Rectal smooth muscle tissue (tissue), 1 donor: Measurements from ENCODE around the gene OR10G7.

ENCODE experiments used
- H3K27ac ChIP-seq: one replicate; pipeline ENCODE4 v1.7.0; 2013; ENCODE audit warnings: low read depth, low read length, inconsistent platforms
- H3K27me3 ChIP-seq: one replicate; pipeline ENCODE4 v1.7.0; 2013; ENCODE audit warnings: low read length; ENCODE audit not compliant: control insufficient read depth, insufficient read depth
- H3K36me3 ChIP-seq: one replicate; pipeline ENCODE4 v1.7.0; 2013; ENCODE audit warnings: low read length; ENCODE audit not compliant: control insufficient read depth, insufficient read depth
- H3K4me1 ChIP-seq: one replicate; pipeline ENCODE4 v1.7.0; 2013; ENCODE audit warnings: low read length; ENCODE audit not compliant: control insufficient read depth, insufficient read depth
- H3K4me3 ChIP-seq: one replicate; pipeline ENCODE4 v1.7.0; 2013; ENCODE audit warnings: low read length
- H3K9ac ChIP-seq: one replicate; pipeline ENCODE4 v1.7.0; 2013; ENCODE audit warnings: low read length

OR10G7 gene, protein sequence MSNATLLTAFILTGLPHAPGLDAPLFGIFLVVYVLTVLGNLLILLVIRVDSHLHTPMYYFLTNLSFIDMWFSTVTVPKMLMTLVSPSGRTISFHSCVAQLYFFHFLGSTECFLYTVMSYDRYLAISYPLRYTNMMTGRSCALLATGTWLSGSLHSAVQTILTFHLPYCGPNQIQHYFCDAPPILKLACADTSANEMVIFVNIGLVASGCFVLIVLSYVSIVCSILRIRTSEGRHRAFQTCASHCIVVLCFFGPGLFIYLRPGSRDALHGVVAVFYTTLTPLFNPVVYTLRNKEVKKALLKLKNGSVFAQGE

DNA sequence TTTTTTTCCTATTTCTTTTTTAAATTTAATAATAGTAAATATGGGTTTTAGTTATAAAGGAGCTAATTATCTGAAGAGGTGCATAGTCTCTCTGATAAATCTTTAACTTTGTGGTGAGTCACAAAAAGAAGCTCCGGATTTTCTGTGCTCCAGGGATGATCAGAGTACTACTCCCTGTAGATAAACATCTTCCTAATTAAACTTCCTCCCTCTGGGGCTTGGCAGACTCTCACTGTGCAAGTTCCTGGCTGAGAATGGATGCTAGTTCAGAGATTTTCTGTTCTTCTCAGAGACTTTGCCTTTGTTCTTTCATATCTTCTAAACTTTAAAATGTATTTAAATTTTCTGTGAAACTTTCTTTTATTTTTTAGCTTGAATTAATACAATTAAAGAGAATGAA lies at the start of gene OR10G7:
OR10G7 (minus strand) TSS at position 72 of the 400 bp plus-strand sequence. CDS start 2,324 bp downstream, outside the sequence.
- Histone ChIP-seq H3K27me3 (no peaks in the 10 kb centered on the region), H3K9ac (no peak within 1 kb of the TSS), H3K4me1 (no peaks in the 10 kb centered on the region), H3K36me3 (no peaks in the 10 kb centered on the region), H3K27ac (no peak within 1 kb of the TSS), H3K4me3 (no peak within 1 kb of the TSS)

DNA sequence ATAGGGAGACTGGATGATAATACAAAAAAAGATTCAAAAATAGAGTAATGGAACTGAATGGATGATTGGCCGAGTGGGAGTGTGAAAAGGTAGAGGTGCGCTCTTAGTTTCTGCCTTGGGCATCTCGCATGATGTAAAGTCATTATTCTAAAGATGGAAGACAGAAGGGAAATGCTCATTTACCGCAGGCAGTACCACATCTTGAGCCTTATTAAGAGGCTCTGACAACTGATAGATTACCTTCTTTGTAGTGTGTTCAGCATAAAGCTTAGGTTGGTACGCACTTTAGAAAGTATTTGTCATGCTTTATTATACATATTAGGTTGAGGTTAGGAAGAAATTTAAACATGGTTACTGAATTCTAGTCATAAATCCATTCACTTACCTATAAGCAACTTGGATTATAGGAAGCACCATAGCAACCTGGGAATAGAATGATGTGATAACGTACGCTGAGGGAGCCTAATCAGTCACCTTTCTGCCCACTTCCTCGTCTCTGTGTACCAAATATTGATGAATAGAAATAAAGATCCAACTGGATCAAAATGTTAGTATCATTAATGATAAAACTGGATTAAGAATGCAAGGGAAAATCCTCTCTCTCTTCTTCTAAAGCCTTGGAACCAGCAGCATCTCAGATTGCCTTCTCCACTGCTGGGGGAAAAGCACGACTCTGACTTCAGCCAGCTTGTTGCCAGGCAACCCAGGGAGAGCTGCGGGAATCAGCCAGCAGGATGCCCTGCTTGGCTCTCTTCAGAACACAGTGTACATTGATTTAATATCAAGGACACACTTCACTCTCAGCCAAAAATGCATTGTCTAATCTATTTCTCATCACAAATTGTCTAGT lies 45.1 kb upstream of the OR10G7 start:
- H3K27me3 ChIP-seq: no peaks in the 10 kb centered on the region
- no peak overlapping the region for H3K27ac ChIP-seq
- H3K4me3 ChIP-seq: no peak overlapping the region
- H3K4me1 ChIP-seq: no peaks in the 10 kb centered on the region
- no peak overlapping the region for H3K9ac ChIP-seq
- H3K36me3 ChIP-seq: no peaks in the 10 kb centered on the region

DNA sequence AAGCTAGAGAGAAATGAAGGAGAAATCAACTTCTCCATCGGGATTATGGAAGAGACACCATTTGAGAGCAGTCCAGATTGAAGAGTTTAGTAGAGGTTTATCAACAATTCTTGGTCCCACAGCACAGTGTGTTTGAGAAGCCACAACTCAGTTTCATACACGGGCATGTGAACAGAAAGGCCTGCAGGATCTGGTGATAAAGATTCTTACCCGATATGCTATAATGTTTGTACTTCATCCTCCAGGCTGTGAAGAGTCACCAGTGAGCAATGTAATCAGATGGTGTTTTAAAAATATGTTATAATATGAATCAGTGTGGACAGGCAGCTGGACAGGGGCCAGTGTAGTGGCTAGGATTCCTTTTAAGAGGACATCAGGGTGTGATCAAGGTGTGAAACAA lies 44.5 kb upstream of the OR10G7 start:
- H3K4me1 ChIP-seq: no peaks in the 10 kb centered on the region
- no peak overlapping the region for H3K9ac ChIP-seq
- no peaks in the 10 kb centered on the region for H3K27me3 ChIP-seq
- H3K27ac ChIP-seq: no peak overlapping the region
- no peak overlapping the region for H3K4me3 ChIP-seq
- no peaks in the 10 kb centered on the region for H3K36me3 ChIP-seq

DNA sequence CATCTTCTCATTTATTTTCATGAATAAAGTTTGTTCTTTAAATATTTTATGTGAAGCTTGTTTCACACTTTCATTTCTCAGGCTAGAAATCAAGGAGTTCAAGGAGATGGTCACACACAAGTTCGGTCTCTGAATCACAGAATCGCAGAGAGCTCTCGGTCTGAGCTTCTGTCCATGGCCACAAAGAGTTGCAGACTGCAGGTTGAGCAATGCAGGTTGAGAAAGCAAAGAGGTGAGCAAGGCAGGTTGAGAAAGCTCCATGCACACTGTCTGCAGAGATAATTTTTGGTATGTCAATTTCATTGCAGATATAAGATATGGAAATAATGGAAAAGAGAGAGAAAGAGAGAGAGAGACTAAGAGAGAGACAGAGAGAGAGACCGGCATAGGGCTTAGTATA lies 41.2 kb upstream of the OR10G7 start:
- Histone ChIP-seq H3K4me1 (no peaks in the 10 kb centered on the region), H3K9ac (no peak overlapping the region), H3K36me3 (no peaks in the 10 kb centered on the region), H3K4me3 (no peak overlapping the region), H3K27ac (no peak overlapping the region), H3K27me3 (no peaks in the 10 kb centered on the region)

DNA sequence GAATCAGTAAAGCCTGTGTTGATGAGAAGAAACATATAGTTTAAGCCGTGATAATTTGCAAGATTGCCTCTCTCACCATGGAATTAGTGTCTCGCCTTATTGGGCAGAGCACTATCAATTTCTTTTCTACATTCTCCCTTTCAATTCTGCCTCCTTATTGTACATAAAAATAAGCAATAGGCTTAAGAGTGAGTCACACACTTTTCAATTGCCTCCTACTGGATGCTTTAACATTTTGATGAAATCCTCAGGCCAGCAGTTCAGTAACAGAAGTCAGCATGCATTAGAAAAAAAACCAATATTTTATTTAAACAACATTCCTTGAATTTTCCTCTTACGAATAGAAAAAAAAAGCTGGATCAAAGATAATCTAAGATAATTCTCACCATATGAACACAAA lies 40.4 kb upstream of the OR10G7 start:
- Histone ChIP-seq H3K27me3 (no peaks in the 10 kb centered on the region), H3K36me3 (no peaks in the 10 kb centered on the region), H3K4me1 (no peaks in the 10 kb centered on the region), H3K9ac (no peak overlapping the region), H3K27ac (no peak overlapping the region), H3K4me3 (no peak overlapping the region)

DNA sequence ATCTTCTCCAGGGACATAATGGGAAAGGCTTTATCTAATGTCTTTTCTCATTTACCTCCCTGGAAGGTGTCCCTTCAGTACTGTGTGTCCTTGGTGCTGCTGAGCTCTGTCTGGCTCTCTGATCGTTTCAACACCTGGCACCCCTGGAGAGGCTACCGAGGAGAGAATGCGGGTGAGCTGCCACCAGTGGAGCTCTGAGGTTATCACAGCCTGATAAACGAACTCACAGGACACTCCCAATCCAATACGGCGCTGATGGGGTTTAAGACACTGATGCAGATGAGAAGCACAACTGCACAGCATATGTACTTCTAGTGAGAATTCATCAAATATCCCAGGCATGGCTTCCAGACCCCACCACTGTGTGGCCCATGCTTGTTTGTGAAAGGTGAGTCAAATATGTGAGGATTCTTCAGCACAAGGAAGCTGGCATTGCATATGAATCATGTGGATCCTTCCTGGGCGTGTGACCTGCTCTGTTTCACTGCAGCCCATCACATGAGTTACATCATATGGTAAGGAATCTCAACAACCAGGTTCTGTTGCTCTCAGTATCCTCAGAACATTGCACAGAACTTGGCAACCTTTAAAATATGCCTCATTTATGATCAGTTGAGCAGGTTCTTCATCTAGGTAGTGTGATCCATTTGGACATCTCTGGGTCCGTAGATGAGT lies 39.3 kb upstream of the OR10G7 start:
- Histone ChIP-seq H3K9ac (no peak overlapping the region), H3K4me3 (no peak overlapping the region), H3K36me3 (no peaks in the 10 kb centered on the region), H3K27ac (no peak overlapping the region), H3K27me3 (peaks cover 2% of the 10 kb centered on the region), H3K4me1 (no peaks in the 10 kb centered on the region)

DNA sequence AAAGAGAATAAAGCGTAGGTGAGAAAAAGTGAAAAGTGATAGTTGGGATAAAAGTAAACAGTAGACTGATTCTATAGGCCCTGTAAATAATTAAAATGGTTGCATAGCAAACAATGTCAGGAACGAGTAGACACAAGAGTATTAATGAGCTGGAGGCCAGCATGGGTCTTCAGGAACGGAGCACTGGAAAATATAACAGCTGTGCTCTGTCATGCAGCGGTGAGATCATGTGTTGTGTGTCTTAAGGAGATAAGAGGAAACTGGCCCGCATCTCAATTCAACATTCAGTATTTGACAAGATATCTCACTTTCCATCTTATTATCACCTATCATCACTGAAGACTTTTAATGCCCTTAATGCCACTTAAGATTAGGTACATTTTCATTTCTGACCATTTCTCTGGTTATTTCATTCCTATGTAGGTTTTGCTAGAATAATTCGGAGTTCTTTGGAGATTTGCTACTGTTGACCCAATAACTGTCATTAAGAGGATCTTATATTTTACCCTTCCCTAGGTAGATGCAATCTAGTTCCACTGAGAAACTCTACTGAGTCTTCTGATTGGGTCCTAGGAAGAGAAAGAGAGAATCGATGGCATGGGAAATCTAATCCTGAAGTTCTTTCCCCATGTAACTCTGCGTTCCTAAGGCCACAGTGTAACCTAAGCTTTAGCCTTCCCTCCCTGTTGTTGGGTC lies 38.7 kb upstream of the OR10G7 start:
- H3K27ac ChIP-seq: no peak overlapping the region
- no peak overlapping the region for H3K9ac ChIP-seq

DNA sequence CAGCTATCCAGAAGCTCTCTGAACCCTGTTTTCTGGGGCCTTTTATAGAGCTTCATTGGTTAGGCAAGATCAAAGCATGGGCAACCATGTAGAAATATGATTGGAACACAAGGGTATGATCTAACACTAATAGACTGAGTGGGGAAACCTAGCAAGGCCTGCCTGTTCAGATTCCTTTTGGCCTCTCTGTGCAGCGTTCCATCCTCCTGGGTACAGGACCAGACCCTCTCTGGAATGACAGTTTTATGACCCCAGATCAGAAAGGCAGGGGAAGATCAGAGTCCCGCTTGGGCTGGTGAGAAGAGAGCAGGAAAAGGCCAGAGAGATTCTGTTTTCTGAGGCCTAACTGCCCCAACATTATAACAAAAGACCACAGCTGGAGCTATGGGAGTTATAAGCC lies 37.5 kb upstream of the OR10G7 start:
- no peak overlapping the region for H3K27ac ChIP-seq
- no peak overlapping the region for H3K4me3 ChIP-seq
- no peak overlapping the region for H3K9ac ChIP-seq
- H3K27me3 ChIP-seq: peaks cover 2% of the 10 kb centered on the region
- no peaks in the 10 kb centered on the region for H3K4me1 ChIP-seq
- no peaks in the 10 kb centered on the region for H3K36me3 ChIP-seq

More for the DNA sequence above, 38.7 kb upstream of the OR10G7 start:
- H3K36me3 ChIP-seq: no peaks in the 10 kb centered on the region
- peaks cover 2% of the 10 kb centered on the region for H3K27me3 ChIP-seq
- no peak overlapping the region for H3K4me3 ChIP-seq
- H3K4me1 ChIP-seq: no peaks in the 10 kb centered on the region

DNA sequence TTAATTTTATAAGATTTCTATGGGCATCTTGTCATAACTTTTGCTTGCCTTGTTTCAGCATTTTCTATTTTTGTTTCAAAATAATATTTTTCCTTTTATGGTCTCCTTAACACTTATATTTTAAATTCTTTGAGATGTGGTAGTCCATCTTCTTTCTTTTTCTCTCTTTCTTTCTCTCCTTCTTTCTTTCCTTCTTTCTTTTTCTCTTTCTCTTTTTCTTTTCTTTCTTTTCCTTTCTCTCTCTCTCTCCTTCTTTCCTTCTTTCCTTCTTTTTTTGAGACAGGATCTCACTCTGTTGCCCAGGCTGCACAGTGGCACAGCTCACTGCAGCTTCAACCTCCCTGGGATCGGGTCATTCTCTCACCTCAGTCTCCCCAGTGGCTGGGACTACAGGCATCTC lies 36.1 kb upstream of the OR10G7 start:
- no peak overlapping the region for H3K27ac ChIP-seq
- H3K27me3 ChIP-seq: peaks cover 2% of the 10 kb centered on the region
- H3K4me3 ChIP-seq: no peak overlapping the region
- H3K9ac ChIP-seq: no peak overlapping the region
- no peaks in the 10 kb centered on the region for H3K4me1 ChIP-seq
- H3K36me3 ChIP-seq: no peaks in the 10 kb centered on the region

DNA sequence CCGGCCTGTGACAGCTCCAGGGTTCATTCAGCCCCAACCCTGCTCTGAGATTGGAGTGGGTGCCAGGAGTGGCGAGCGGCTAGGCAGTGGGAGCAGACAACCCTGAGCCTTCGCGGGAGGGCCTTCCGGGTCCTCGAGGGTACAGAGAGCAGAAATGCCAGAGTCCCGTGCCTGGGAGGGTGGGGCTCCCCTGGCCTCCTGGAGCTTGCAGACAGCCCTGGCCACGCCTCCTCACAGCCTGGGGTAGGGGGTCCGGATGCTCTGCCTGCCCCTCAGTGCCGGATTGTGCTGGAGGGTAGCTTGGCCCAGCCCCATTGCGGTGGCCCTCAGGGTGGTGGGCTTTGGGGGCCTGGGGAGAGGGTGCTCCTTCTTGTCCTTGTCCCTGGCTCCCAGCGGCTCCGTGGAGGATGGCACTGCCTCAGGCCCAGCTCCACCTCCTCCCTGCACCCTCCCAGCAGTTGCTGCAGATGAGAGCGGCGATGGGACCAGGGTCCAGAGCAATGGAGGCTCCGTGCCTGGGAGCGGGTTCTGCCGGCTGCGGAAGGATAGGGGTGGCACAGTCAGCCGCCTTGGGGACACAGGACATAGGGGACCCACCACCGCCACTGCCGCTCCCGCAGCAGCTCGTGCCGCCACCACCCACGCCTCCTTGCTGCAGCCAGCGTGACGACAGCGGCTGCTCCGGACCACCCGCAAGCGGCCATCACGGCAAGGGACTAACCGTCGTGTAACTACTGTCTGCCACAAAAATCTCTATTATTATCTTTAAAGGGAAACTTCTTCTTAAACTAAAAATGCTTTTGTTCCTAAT lies 34.9 kb upstream of the OR10G7 start:
- no peaks in the 10 kb centered on the region for H3K4me1 ChIP-seq
- peaks cover 2% of the 10 kb centered on the region for H3K27me3 ChIP-seq
- no peaks in the 10 kb centered on the region for H3K36me3 ChIP-seq
- H3K4me3 ChIP-seq: peak overlapping the region; percentile 65
- H3K9ac ChIP-seq: no peak overlapping the region
- H3K27ac ChIP-seq: no peak overlapping the region

DNA sequence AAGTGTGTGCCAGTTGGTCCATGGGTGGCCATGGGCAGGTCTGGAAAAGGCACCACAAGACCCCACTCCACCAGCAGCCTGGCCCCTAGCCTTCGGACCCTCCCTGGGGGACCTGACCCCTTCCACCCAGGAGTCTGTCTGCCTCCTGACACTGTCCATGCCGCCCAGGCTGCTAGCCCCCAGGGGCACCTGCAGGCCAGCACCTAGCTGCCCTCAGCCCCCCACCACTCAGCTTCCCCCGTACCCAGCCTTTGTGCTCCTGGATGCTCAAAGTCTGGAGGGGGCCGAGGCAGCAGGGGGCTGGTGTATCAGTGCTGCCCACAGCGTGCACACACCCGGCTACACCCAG lies 34.3 kb upstream of the OR10G7 start:
- Histone ChIP-seq H3K36me3 (no peaks in the 10 kb centered on the region), H3K4me3 (no peak overlapping the region), H3K27ac (no peak overlapping the region), H3K4me1 (no peaks in the 10 kb centered on the region), H3K27me3 (peaks cover 2% of the 10 kb centered on the region), H3K9ac (no peak overlapping the region)
